ENCODE results near the gene CCDC192.

Gene CCDC192

DNA sequence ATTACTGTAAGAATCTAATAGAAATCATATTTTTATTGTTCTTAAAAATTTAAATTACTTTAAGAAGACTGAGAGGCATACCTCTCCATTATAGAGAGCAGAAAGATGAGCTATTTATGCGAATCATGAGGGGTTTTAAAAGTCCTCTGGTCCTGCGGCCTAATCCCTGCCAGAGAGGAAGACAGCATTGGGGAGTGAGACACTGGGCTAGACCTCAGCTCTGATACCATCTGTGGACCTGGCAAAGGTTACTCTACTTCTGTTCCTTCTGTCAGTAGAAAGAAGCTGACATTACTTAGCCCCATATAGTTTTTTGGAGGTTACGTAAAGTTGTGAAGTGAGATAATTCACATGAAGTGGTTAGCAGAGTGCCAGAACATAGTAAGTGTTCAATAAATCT, 103.6 kb downstream of the CCDC192 start:
- Histone ChIP-seq H3K4me1 (peaks cover 0 to 9% (median 3%) of the 10 kb centered on the region in 4 donors), H3K36me3 (no peaks in the 10 kb centered on the region), H3K4me3 (no peak overlapping the region), H3K27ac (no peak overlapping the region), H3K27me3 (no peaks in the 10 kb centered on the region), H3K9me3 (no peaks in the 10 kb centered on the region)
- TF ChIP-seq, protein P1, sequence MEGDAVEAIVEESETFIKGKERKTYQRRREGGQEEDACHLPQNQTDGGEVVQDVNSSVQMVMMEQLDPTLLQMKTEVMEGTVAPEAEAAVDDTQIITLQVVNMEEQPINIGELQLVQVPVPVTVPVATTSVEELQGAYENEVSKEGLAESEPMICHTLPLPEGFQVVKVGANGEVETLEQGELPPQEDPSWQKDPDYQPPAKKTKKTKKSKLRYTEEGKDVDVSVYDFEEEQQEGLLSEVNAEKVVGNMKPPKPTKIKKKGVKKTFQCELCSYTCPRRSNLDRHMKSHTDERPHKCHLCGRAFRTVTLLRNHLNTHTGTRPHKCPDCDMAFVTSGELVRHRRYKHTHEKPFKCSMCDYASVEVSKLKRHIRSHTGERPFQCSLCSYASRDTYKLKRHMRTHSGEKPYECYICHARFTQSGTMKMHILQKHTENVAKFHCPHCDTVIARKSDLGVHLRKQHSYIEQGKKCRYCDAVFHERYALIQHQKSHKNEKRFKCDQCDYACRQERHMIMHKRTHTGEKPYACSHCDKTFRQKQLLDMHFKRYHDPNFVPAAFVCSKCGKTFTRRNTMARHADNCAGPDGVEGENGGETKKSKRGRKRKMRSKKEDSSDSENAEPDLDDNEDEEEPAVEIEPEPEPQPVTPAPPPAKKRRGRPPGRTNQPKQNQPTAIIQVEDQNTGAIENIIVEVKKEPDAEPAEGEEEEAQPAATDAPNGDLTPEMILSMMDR (IDR thresholded peaks at IDR 0.05): no peak
- intact Hi-C loops (cut with DNase I; ENCODE audit: low total_unique reads): no loop called here
- DNase-seq: no peak

- H3K27ac ChIP-seq: no peak overlapping the region
- no peaks in the 10 kb centered on the region for H3K27me3 ChIP-seq
- TF ChIP-seq, protein P1 (IDR thresholded peaks at IDR 0.05): no peak
- no peaks in the 10 kb centered on the region for H3K36me3 ChIP-seq
- H3K4me3 ChIP-seq: no peak overlapping the region
- DNase-seq: no peak
- intact Hi-C loops (cut with DNase I; ENCODE audit: low total_unique reads): no loop called here
- H3K4me1 ChIP-seq: no peaks in the 10 kb centered on the region
- H3K9me3 ChIP-seq: no peaks in the 10 kb centered on the region
These were observed 106.3 kb downstream of the CCDC192 start for GRCh38 chr5:127809533-127809932.

DNA sequence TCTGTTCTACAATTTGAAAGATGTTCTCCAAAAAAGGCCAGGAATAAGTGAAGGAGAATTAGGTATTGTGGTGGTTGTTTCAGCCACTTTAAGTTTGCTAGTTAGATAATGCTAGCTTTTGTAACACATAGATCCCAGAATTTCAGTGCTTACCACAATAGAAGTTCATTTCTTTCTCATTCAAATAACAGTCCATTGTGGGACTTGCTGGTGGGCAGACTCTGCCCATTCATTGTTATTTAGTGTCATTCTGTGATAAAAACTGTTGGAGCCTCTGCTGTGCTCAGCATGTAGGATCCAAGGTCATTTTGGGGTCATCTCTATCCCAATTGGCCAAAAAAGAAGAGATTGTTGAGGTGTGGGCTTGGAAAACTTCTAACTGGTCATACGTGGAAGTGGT, 106.8 kb downstream of the CCDC192 start:
- TF ChIP-seq, protein P1 (IDR thresholded peaks at IDR 0.05): no peak
- DNase-seq: no peak
- no peaks in the 10 kb centered on the region for H3K36me3 ChIP-seq
- H3K27ac ChIP-seq: no peak overlapping the region
- no peaks in the 10 kb centered on the region for H3K27me3 ChIP-seq
- H3K9me3 ChIP-seq: no peaks in the 10 kb centered on the region
- H3K4me1 ChIP-seq: no peaks in the 10 kb centered on the region
- intact Hi-C loops (cut with DNase I; ENCODE audit: low total_unique reads): no loop called here
- H3K4me3 ChIP-seq: no peak overlapping the region

DNA sequence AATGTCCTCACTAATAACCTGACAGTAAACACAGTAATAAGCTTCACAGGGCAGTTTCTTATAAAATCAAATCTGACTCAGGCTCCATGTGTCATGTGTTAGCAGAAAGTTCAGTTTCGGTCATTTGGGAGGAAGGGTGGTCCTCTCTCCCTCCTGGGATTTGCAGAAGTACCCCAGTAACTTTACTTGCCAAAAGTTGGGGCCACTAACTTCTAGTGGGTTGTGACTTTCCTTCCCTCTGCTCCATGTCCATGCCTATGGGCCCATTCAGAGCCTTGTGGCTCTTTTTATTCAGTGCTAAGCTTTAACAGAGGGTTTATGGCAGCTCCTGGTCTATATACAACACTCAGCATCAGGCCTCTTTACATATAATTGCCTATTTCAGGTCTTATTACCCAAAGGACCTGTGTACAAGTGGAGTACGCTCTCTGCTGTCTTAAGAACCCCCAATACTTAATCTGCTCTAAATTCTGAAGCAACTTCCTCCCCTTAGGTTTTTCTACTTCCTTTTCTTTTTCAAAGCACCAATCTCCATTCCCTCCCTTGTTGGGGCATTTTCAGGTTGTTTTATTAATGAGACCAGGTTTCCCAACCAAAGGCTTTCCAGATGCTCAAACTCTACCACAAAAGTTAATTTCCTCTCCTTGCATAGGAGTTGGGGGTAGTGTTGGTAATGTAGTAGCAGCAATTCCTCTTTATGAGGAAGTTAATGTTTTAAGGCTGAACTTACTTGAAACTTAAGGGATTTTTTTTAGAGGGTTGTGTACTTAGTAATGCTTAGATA, 107.7 kb downstream of the CCDC192 start:
- intact Hi-C loops (cut with DNase I; ENCODE audit: low total_unique reads): no loop called here
- Histone ChIP-seq H3K27ac (no peak overlapping the region), H3K4me1 (no peaks in the 10 kb centered on the region), H3K27me3 (no peaks in the 10 kb centered on the region), H3K36me3 (no peaks in the 10 kb centered on the region), H3K4me3 (no peak overlapping the region), H3K9me3 (no peaks in the 10 kb centered on the region)
- TF ChIP-seq, protein P1 (IDR thresholded peaks at IDR 0.05): no peak
- no peak for DNase-seq

- TF ChIP-seq, protein P1 (IDR thresholded peaks at IDR 0.05): no peak
- no peaks in the 10 kb centered on the region for H3K4me1 ChIP-seq
- H3K27me3 ChIP-seq: no peaks in the 10 kb centered on the region
- no peak overlapping the region for H3K27ac ChIP-seq
- no peak for DNase-seq
- H3K4me3 ChIP-seq: no peak overlapping the region
- H3K9me3 ChIP-seq: no peaks in the 10 kb centered on the region
- H3K36me3 ChIP-seq: no peaks in the 10 kb centered on the region
- intact Hi-C loops (cut with DNase I; ENCODE audit: low total_unique reads): no loop called here
These were observed 109.4 kb downstream of the CCDC192 start for GRCh38 chr5:127812570-127812969.

All from tibial artery (tissue), 4 donors.